HG03575 (cell line): ENCODE results near the gene GMPPA.

ENCODE experiments used
- ATAC-seq: cut with Tn5 transposase; IDR thresholded peaks from one replicate; pipeline ENCODE4 v1.9.1; 2021; ENCODE audit not compliant: unreplicated experiment, insufficient number of reproducible peaks, low FRiP score; ENCODE audit errors: extremely low read depth

GMPPA gene

GRCh38 chr2:219544567-219544966 lies 45.9 kb downstream of the GMPPA start:
- no peak for ATAC-seq

- ATAC-seq, result no peak
Observed at GRCh38 chr2:219545295-219545942, 46.7 kb downstream of the GMPPA start.

DNA sequence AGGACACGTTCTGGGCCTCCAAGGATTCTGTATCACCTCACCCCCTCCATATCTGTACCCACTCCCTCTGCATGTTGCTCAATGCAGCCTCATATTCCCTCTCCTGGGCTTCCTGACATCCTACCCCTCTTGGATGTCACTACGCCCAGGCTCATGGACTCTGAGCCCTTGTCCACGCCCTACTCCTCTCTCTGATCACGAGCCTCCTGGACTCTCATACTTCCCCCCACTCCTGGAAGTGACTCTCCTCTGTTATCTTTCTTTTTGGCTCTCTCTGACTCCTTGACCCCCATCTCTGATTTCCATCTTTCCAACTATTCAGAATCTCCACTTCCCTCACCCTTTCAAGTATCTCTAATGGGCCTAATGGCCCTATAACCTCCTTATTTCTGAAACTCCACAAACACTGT lies 47.3 kb downstream of the GMPPA start:
- ATAC-seq, result no peak

DNA sequence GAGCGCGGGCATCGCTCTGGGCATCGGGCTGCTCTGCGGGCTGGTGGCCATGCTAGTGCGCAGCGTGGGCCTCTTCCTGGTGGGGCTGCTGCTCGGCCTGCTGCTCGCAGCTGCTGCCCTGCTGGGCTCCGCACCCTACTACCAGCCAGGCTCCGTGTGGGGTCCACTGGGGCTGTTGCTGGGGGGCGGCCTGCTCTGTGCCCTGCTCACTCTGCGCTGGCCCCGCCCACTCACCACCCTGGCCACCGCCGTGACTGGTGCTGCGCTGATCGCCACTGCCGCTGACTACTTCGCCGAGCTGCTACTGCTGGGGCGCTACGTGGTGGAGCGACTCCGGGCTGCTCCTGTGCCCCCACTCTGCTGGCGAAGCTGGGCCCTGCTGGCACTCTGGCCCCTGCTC lies 48.9 kb downstream of the GMPPA start:
- no peak for ATAC-seq

- ATAC-seq, result no peak
Observed at GRCh38 chr2:219548990-219549389, 50.3 kb downstream of the GMPPA start.

DNA sequence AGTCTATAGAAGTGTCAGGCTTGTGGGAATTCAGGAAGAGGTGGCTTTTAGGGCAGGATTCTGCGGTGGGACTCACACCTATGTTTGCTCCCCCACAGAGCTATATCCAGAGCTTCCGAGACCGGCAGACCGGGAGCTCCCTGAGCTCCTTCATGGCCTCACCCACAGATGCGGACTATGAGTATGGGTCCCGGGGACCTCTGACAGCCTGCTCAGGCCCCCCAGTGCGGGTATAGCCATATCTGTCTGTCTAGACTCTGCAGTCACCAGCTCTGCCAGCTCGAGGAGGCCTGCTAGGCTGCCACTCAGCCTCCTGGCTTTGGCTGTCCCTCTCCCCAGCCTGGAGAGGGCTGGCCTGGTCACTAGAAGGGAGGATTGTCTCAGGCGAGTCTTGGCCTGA lies 50.9 kb downstream of the GMPPA start:
- no peak for ATAC-seq

- ATAC-seq, result no peak
Observed at GRCh38 chr2:219551441-219552381, 53.0 kb downstream of the GMPPA start.

GRCh38 chr2:219552382-219553167 lies 53.9 kb downstream of the GMPPA start:
- peak; percentile 51 for ATAC-seq

GRCh38 chr2:219553168-219553417 lies 54.4 kb downstream of the GMPPA start:
- no peak for ATAC-seq

DNA sequence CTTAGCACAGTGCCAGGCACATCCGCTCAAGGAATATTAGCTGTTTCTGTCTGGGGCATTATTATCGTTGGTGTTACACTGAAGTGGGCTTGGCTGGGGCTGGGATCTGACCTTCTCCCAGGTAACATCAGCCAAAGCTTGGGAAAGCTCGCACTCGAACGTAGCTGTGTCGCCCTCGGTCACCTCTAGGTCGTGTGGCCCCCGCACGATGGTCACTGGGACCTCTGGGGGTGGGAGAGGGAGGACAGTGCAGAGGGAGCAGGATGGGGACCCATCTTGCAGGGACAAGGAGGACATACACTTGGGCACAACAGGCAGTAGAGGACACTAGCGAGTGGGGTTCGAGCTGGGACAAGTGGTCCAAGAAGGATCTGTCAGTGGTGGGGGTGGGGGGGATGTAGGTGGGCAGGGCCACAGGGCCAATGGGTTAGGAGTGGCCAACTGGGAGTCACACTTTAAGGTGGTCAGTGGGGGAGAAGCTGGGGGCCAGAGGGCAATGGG lies 54.8 kb downstream of the GMPPA start:
- ATAC-seq, result no peak

GRCh38 chr2:219554350-219554749 lies 55.7 kb downstream of the GMPPA start:
- no peak for ATAC-seq

- ATAC-seq, result no peak
Observed at GRCh38 chr2:219555956-219556355, 57.3 kb downstream of the GMPPA start.

DNA sequence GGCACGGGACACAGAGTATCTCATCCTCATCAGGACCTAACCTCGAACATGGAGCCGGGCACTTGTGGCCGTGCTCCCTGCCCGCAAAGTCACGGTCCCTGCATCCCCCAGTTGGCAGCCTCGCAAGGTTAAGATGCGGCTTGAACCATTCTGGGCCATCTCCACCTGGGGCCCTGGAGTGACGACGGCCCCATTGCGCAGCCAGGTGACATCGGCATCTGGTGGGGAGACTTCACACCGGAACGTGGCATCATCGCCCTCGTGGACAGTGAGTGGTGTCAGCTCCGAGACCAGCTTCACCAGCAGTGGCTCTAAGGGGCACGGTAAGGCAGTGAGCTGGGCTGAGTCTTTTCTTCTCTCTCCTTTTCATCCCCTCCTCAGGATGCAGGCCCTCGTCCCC lies 57.7 kb downstream of the GMPPA start:
- ATAC-seq, result no peak
